GM23248 (cell line): Measurements from ENCODE around the gene TSPAN7. TPM values are rescaled to one million over a fixed set of nuclear protein-coding genes. Genes with fewer than 3 reads are reported as not detected.

Experiments
- DNase-seq: peaks from one replicate; pipeline ENCODE4 v3.0.0-alpha.2; 2015
- H2AFZ ChIP-seq: fragments of 200-600 bp; sonication (generic); 2 replicates; pipeline ENCODE4 v1.6.1; 2016; ENCODE audit warnings: antibody characterized with exemption
- H3F3A ChIP-seq: fragments of 200-600 bp; sonication (generic); 2 replicates; pipeline ENCODE4 v1.6.1; 2016; ENCODE audit warnings: mild to moderate bottlenecking, antibody characterized with exemption, mixed run types; ENCODE audit not compliant: insufficient read depth
- H3K27ac ChIP-seq: fragments of 200-600 bp; sonication (generic); 2 replicates; pipeline ENCODE4 v1.5.1; 2016; ENCODE audit warnings: mild to moderate bottlenecking
- H3K27me3 ChIP-seq: fragments of 200-600 bp; sonication (generic); replicated peaks from 2 replicates; pipeline ENCODE4 v1.6.1; 2016; ENCODE audit warnings: mild to moderate bottlenecking; ENCODE audit not compliant: insufficient read depth
- H3K36me3 ChIP-seq: fragments of 200-600 bp; sonication (generic); 2 replicates; pipeline ENCODE4 v1.6.1; 2016; ENCODE audit warnings: low read depth, mild to moderate bottlenecking
- H3K4me1 ChIP-seq: fragments of 200-600 bp; sonication (generic); 2 replicates; pipeline ENCODE4 v1.6.1; 2016; ENCODE audit warnings: mild to moderate bottlenecking; ENCODE audit not compliant: insufficient read depth
- H3K4me2 ChIP-seq: fragments of 200-600 bp; sonication (generic); one replicate; pipeline ENCODE4 v1.6.1; 2016; ENCODE audit warnings: mild to moderate bottlenecking; ENCODE audit not compliant: unreplicated experiment
- H3K4me3 ChIP-seq: fragments of 200-600 bp; sonication (generic); 2 replicates; pipeline ENCODE4 v1.5.1; 2016; ENCODE audit warnings: mild to moderate bottlenecking
- H3K79me2 ChIP-seq: fragments of 200-600 bp; sonication (generic); 2 replicates; pipeline ENCODE4 v1.6.1; 2016; ENCODE audit warnings: mild to moderate bottlenecking; ENCODE audit not compliant: insufficient read depth
- H3K9ac ChIP-seq: fragments of 200-600 bp; sonication (generic); 2 replicates; pipeline ENCODE4 v1.6.1; 2016; ENCODE audit warnings: mild to moderate bottlenecking
- H3K9me2 ChIP-seq: fragments of 200-600 bp; sonication (generic); 2 replicates; pipeline ENCODE4 v1.6.1; 2016; ENCODE audit warnings: mixed run types, mild to moderate bottlenecking, moderate library complexity; ENCODE audit not compliant: insufficient read depth
- H3K9me3 ChIP-seq: fragments of 200-600 bp; sonication (generic); one replicate; pipeline ENCODE4 v1.6.1; 2017; ENCODE audit warnings: low read depth
- H4K20me1 ChIP-seq: fragments of 200-600 bp; sonication (generic); 2 replicates; pipeline ENCODE4 v1.6.0; 2016; ENCODE audit not compliant: insufficient read depth
- EZH2 ChIP-seq: fragments of 200-600 bp; sonication (generic); IDR thresholded peaks from 2 replicates; pipeline ENCODE4 v1.6.1; 2018; ENCODE audit warnings: antibody characterized with exemption, mild to moderate bottlenecking; ENCODE audit not compliant: insufficient read depth, poor library complexity, severe bottlenecking
- EZH2phosphoT487 ChIP-seq: fragments of 200-600 bp; sonication (generic); IDR thresholded peaks from 2 replicates; pipeline ENCODE4 v1.6.1; 2018; ENCODE audit warnings: antibody characterized with exemption, moderate library complexity, mild to moderate bottlenecking, low read depth; ENCODE audit not compliant: insufficient read depth
- WGBS, 2 experiments: methylation state at CpG; one replicate each; pipeline ENCODE4 v1.1.6; 2015 to 2017; ENCODE audit warnings: low lambda C conversion rate in 2 of 2, low coverage in 1 of 2; ENCODE audit errors: missing lambda C conversion rate in 2 of 2; 5-methylcytosine and 5-hydroxymethylcytosine counted together
- in situ Hi-C: fragments of 300-500 bp; cut with MboI; formaldehyde crosslinking; loops from 2 replicates; pipeline ENCODE4 v1.15.0; 2020
- polyA plus RNA-seq: library from polyadenylated mRNA; unstranded; fragments of >200 nt; fragmentation: Nextera tagmentation; extraction: Ambion mirVana; gene quantifications from 2 replicates; pipeline ENCODE4 v1.2.1, GENCODE V29; 2016
- total RNA-seq: library from RNA; depleted of rRNA; stranded (reverse); fragments of >200 nt; shearing (Covaris generic); gene quantifications from 2 replicates; pipeline ENCODE4 v1.2.3, GENCODE V29; 2014

Gene TSPAN7
- total and polyA plus RNA-seq, 2 experiments from 2014 or later, result not detected

GRCh38 chrX:38669428-38669827 is 108.1 kb downstream of the TSPAN7 start:
- Histone ChIP-seq H3K4me1 (no peaks in the 10 kb centered on the region), H3K4me3 (no peak overlapping the region), H3K79me2 (no peaks in the 10 kb centered on the region), H2AFZ (no peak overlapping the region), H3K4me2 (no peak overlapping the region), H3K9me2 (no peaks in the 10 kb centered on the region), H3F3A (no peaks in the 10 kb centered on the region), H3K9ac (no peak overlapping the region), H3K36me3 (no peaks in the 10 kb centered on the region), H3K27ac (no peak overlapping the region), H4K20me1 (no peaks in the 10 kb centered on the region), H3K27me3 (no peaks in the 10 kb centered on the region), H3K9me3 (no peaks in the 10 kb centered on the region)
- TF ChIP-seq EZH2 (no peak), EZH2phosphoT487 (no peak)
- in situ Hi-C loops, result no loop called here
- no peak for DNase-seq
- WGBS, 2 experiments, result 19 to 24% methylated on average over 4 of the region's 4 CpGs

GRCh38 chrX:38672646-38673045 is 111.3 kb downstream of the TSPAN7 start:
- Histone ChIP-seq H2AFZ (no peak overlapping the region), H3K36me3 (no peaks in the 10 kb centered on the region), H3K4me2 (no peak overlapping the region), H3K27me3 (no peaks in the 10 kb centered on the region), H3F3A (no peaks in the 10 kb centered on the region), H3K9me2 (no peaks in the 10 kb centered on the region), H3K9ac (no peak overlapping the region), H4K20me1 (no peaks in the 10 kb centered on the region), H3K4me1 (no peaks in the 10 kb centered on the region), H3K27ac (no peak overlapping the region), H3K4me3 (no peak overlapping the region), H3K79me2 (no peaks in the 10 kb centered on the region), H3K9me3 (no peaks in the 10 kb centered on the region)
- TF ChIP-seq EZH2phosphoT487 (no peak), EZH2 (no peak)
- 85 to 86% methylated on average over 2 to 3 of the region's 3 CpGs for WGBS, 2 experiments
- in situ Hi-C loops, result no loop called here
- no peak for DNase-seq

GRCh38 chrX:38675856-38676255 is 114.5 kb downstream of the TSPAN7 start:
- no peaks in the 10 kb centered on the region for H4K20me1 ChIP-seq
- H3K4me2 ChIP-seq, result no peak overlapping the region
- no peak for TF ChIP-seq EZH2phosphoT487
- no peak for TF ChIP-seq EZH2
- no peak overlapping the region for H2AFZ ChIP-seq
- DNase-seq, result no peak
- 54 to 67% methylated on average over 3 of the region's 3 CpGs for WGBS, 2 experiments
- H3K36me3 ChIP-seq, result no peaks in the 10 kb centered on the region
- H3K79me2 ChIP-seq, result no peaks in the 10 kb centered on the region
- no peak overlapping the region for H3K9ac ChIP-seq
- no peaks in the 10 kb centered on the region for H3K27me3 ChIP-seq
- no peaks in the 10 kb centered on the region for H3K9me3 ChIP-seq
- no peak overlapping the region for H3K27ac ChIP-seq
- H3K9me2 ChIP-seq, result no peaks in the 10 kb centered on the region
- no peaks in the 10 kb centered on the region for H3F3A ChIP-seq
- in situ Hi-C loops, result no loop called here
- no peak overlapping the region for H3K4me3 ChIP-seq
- no peaks in the 10 kb centered on the region for H3K4me1 ChIP-seq

- H3K4me1 ChIP-seq, result no peaks in the 10 kb centered on the region
- H3K27ac ChIP-seq, result no peak overlapping the region
- H3K36me3 ChIP-seq, result no peaks in the 10 kb centered on the region
- H3K79me2 ChIP-seq, result no peaks in the 10 kb centered on the region
- no peaks in the 10 kb centered on the region for H4K20me1 ChIP-seq
- H3K9me2 ChIP-seq, result no peaks in the 10 kb centered on the region
- H3K4me3 ChIP-seq, result no peak overlapping the region
- no peaks in the 10 kb centered on the region for H3K9me3 ChIP-seq
- H3F3A ChIP-seq, result no peaks in the 10 kb centered on the region
- DNase-seq, result no peak
- in situ Hi-C loops, result no loop called here
- H3K27me3 ChIP-seq, result no peaks in the 10 kb centered on the region
- H3K9ac ChIP-seq, result no peak overlapping the region
- 13% methylated on average over 4 of the region's 4 CpGs for WGBS, 2 experiments
- no peak overlapping the region for H2AFZ ChIP-seq
- H3K4me2 ChIP-seq, result no peak overlapping the region
- TF ChIP-seq EZH2 (no peak), EZH2phosphoT487 (no peak)
Observed at GRCh38 chrX:38678183-38678582, 116.8 kb downstream of the TSPAN7 start.

GRCh38 chrX:38678821-38679220 is 117.5 kb downstream of the TSPAN7 start:
- in situ Hi-C loops, result no loop called here
- TF ChIP-seq EZH2 (no peak), EZH2phosphoT487 (no peak)

More at GRCh38 chrX:38678821-38679220, 117.5 kb downstream of the TSPAN7 start:
- Histone ChIP-seq H3K9ac (no peak overlapping the region), H3K27me3 (no peaks in the 10 kb centered on the region), H3K4me2 (no peak overlapping the region), H3K36me3 (no peaks in the 10 kb centered on the region), H3K4me1 (no peaks in the 10 kb centered on the region), H3K27ac (no peak overlapping the region), H4K20me1 (no peaks in the 10 kb centered on the region), H3K79me2 (no peaks in the 10 kb centered on the region), H3K4me3 (no peak overlapping the region), H3F3A (no peaks in the 10 kb centered on the region), H2AFZ (no peak overlapping the region), H3K9me2 (no peaks in the 10 kb centered on the region), H3K9me3 (no peaks in the 10 kb centered on the region)
- DNase-seq, result no peak
- 36 to 40% methylated on average over 2 of the region's 2 CpGs for WGBS, 2 experiments
